Testis (tissue), 3 donors: ENCODE results near the gene CACNB4. TPM values are rescaled to one million over a fixed set of nuclear protein-coding genes. Genes with fewer than 3 reads are reported as not detected.

ENCODE experiments used
- DNase-seq: peaks from one replicate; pipeline ENCODE4 v3.0.0-alpha.2; 2019
- H3K27ac ChIP-seq, 2 donors: fragments of 200-600 bp; sonication (generic); one replicate each; pipeline ENCODE4 v1.5.1; 2019
- H3K27me3 ChIP-seq: fragments of 200-600 bp; sonication (generic); one replicate; pipeline ENCODE4 v1.5.1; 2019
- H3K36me3 ChIP-seq: fragments of 200-600 bp; sonication (generic); one replicate; pipeline ENCODE4 v1.5.1; 2017; ENCODE audit warnings: low read depth; ENCODE audit errors: missing control alignments
- H3K4me1 ChIP-seq: fragments of 200-600 bp; sonication (generic); one replicate; pipeline ENCODE4 v1.5.1; 2019
- H3K4me3 ChIP-seq, 2 donors: fragments of 200-600 bp; sonication (generic); one replicate each; pipeline ENCODE4 v1.5.1; 2017 to 2019
- H3K9me3 ChIP-seq: fragments of 200-600 bp; sonication (generic); one replicate; pipeline ENCODE4 v1.5.1; 2017
- CTCF ChIP-seq, 3 experiments: fragments of 450-650 bp in 2 of 3; fragments of 200-600 bp in 1 of 3; sonication (generic) in 1 of 3; IDR thresholded peaks; one replicate each; pipeline ENCODE4 v1.5.1; 2016 to 2019; ENCODE audit warnings: antibody characterized with exemption in 3 of 3, mild to moderate bottlenecking in 2 of 3, moderate library complexity in 1 of 3
- POLR2A ChIP-seq: fragments of 450-650 bp; IDR thresholded peaks from one replicate; pipeline ENCODE4 v1.6.1; 2017; ENCODE audit warnings: antibody characterized with exemption, mild to moderate bottlenecking, moderate library complexity
- WGBS, 2 donors: methylation state at CpG; one replicate each; pipeline ENCODE4 v1.1.5; 2018; 5-methylcytosine and 5-hydroxymethylcytosine counted together
- intact Hi-C: fragments of 100-400 bp; cut with DNase I; formaldehyde crosslinking; loops from one replicate; pipeline ENCODE4 v1.15.1; 2023; ENCODE audit warnings: low total_unique reads
- polyA plus RNA-seq: library from polyadenylated mRNA; stranded (reverse); fragments of 350-450 nt; fragmentation: Illumina TruSeq; extraction: RNeasy Lipid Tissue Mini Kit (QIAGEN cat#74804); gene quantifications from one replicate; pipeline ENCODE4 v1.2.3, GENCODE V29; 2014; ENCODE audit warnings: low read depth, low replicate concordance; ENCODE audit not compliant: insufficient read depth
- total RNA-seq, 2 donors: library from RNA; depleted of rRNA; stranded (reverse); fragments of >200 nt; gene quantifications; one replicate each; pipeline ENCODE4 v1.2.3, GENCODE V29; 2016

CACNB4 gene
- total and polyA plus RNA-seq, 3 donors from 2014 or later: 7.8 to 83.8 (median 82.2) TPM

- WGBS, 2 donors: 97 to 100% methylated on average over 1 of the region's 1 CpG
- TF ChIP-seq CTCF (IDR thresholded peaks at IDR 0.05): no peak
- TF ChIP-seq POLR2A: no peak
- H3K27ac ChIP-seq: no peak overlapping the region
Observed at GRCh38 chr2:151981886-151982285, 117.0 kb downstream of the CACNB4 start.

GRCh38 chr2:151979694-151980093, 119.2 kb downstream of the CACNB4 start:
- Histone ChIP-seq H3K4me3 (no peak overlapping the region), H3K27me3 (no peaks in the 10 kb centered on the region), H3K9me3 (no peaks in the 10 kb centered on the region), H3K27ac (no peak overlapping the region), H3K36me3 (no peaks in the 10 kb centered on the region), H3K4me1 (peaks cover 3% of the 10 kb centered on the region)
- no peak for DNase-seq
- intact Hi-C loops: no loop called here
- WGBS, 2 donors: 82 to 89% methylated on average over 3 of the region's 3 CpGs
- no peak for TF ChIP-seq POLR2A
- TF ChIP-seq CTCF (IDR thresholded peaks at IDR 0.05): no peak

More at GRCh38 chr2:151981886-151982285, 117.0 kb downstream of the CACNB4 start:
- intact Hi-C loops: no loop called here
- Histone ChIP-seq H3K36me3 (no peaks in the 10 kb centered on the region), H3K4me1 (peaks cover 3% of the 10 kb centered on the region), H3K27me3 (no peaks in the 10 kb centered on the region), H3K4me3 (no peak overlapping the region), H3K9me3 (no peaks in the 10 kb centered on the region)
- DNase-seq: no peak

GRCh38 chr2:151978709-151979108, 120.1 kb downstream of the CACNB4 start:
- Histone ChIP-seq H3K4me1 (peaks cover 3% of the 10 kb centered on the region), H3K9me3 (no peaks in the 10 kb centered on the region), H3K36me3 (no peaks in the 10 kb centered on the region), H3K27me3 (no peaks in the 10 kb centered on the region), H3K27ac (no peak overlapping the region), H3K4me3 (no peak overlapping the region)
- TF ChIP-seq CTCF (IDR thresholded peaks at IDR 0.05): no peak
- no peak for TF ChIP-seq POLR2A
- 87 to 93% methylated on average over 4 to 7 of the region's 7 CpGs for WGBS, 2 donors
- DNase-seq: no peak
- intact Hi-C loops: no loop called here

- H3K4me1 ChIP-seq: peaks cover 9% of the 10 kb centered on the region
- H3K4me3 ChIP-seq: no peak overlapping the region
- no peak for DNase-seq
- TF ChIP-seq POLR2A (no peak), CTCF (IDR thresholded peaks at IDR 0.05) (no peak)
- 46 to 47% methylated on average over 3 of the region's 3 CpGs for WGBS, 2 donors
- intact Hi-C loops: no loop called here
- no peaks in the 10 kb centered on the region for H3K27me3 ChIP-seq
- no peak overlapping the region for H3K27ac ChIP-seq
- H3K36me3 ChIP-seq: no peaks in the 10 kb centered on the region
- H3K9me3 ChIP-seq: no peaks in the 10 kb centered on the region
Observed at GRCh38 chr2:151977631-151978030, 121.2 kb downstream of the CACNB4 start.

- no peaks in the 10 kb centered on the region for H3K27me3 ChIP-seq
- no peaks in the 10 kb centered on the region for H3K9me3 ChIP-seq
- H3K4me3 ChIP-seq: no peak overlapping the region
- TF ChIP-seq POLR2A (no peak), CTCF (IDR thresholded peaks at IDR 0.05) (no peak)
- no peaks in the 10 kb centered on the region for H3K36me3 ChIP-seq
- no peak overlapping the region for H3K27ac ChIP-seq
- no peak for DNase-seq
- H3K4me1 ChIP-seq: peaks cover 9% of the 10 kb centered on the region
- intact Hi-C loops: no loop called here
- WGBS, 2 donors: 91 to 94% methylated on average over 2 of the region's 2 CpGs
Observed at GRCh38 chr2:151976945-151977353, 121.9 kb downstream of the CACNB4 start.
